Mucosa of descending colon (tissue), 3 donors: ENCODE data around the gene KANK4. TPM values are rescaled to one million over a fixed set of nuclear protein-coding genes. Genes with fewer than 3 reads are reported as not detected.

Experiments
- ATAC-seq: fragments of 200-7000 bp; cut with Tn5 transposase; one replicate; pipeline ENCODE4 v1.9.1; 2020; ENCODE audit warnings: mild to moderate bottlenecking, moderate library complexity
- DNase-seq, 3 donors: peaks; one replicate each; pipeline ENCODE4 v3.0.0-alpha.2; 2020
- H3K36me3 ChIP-seq: fragments of 200-600 bp; one replicate; pipeline ENCODE4 v1.8.0; 2021; ENCODE audit warnings: low read depth, mild to moderate bottlenecking
- H3K4me1 ChIP-seq: fragments of 200-600 bp; one replicate; pipeline ENCODE4 v1.8.0; 2021; ENCODE audit warnings: low read depth, mild to moderate bottlenecking
- H3K4me3 ChIP-seq: fragments of 200-600 bp; one replicate; pipeline ENCODE4 v1.8.0; 2021; ENCODE audit warnings: mild to moderate bottlenecking
- H3K9me3 ChIP-seq: fragments of 200-600 bp; one replicate; pipeline ENCODE4 v1.8.0; 2021; ENCODE audit warnings: mild to moderate bottlenecking
- intact Hi-C, 2 donors: fragments of 100-400 bp; cut with DNase I in 1 of 2; cut with micrococcal nuclease in 1 of 2; formaldehyde crosslinking; loops; one replicate each; pipeline versions ENCODE4 v1.11.0 to v1.11.1; 2022; cut with DNase I, micrococcal nuclease
- total RNA-seq, 3 donors: library from RNA; stranded (reverse); fragmentation: NEBNext Ultra II Directional in 2 of 3; extraction: Animal tissue kit (Norgen Biotek cat#: 25700) in 2 of 3; gene quantifications; one replicate each; pipeline versions ENCODE4 v1.2.1 to v1.2.4, GENCODE V29; 2021 to 2023
- TF ChIP-seq, protein P1 (sequence below): fragments of 200-600 bp; IDR thresholded peaks from one replicate; pipeline ENCODE4 v1.8.0; 2022; ENCODE audit warnings: antibody characterized with exemption, mild to moderate bottlenecking
- donor health status: DM: no; HTN: no; CAD: no; lungs with moderate emphysema.
- donor health status: DM: no; HTN: no; CAD: no.
- donor health status: DM: no; HTN: yes; CAD: no.

Gene KANK4
- total RNA-seq, 3 donors from 2014 or later, result 1.6 to 2.6 (median 1.7) TPM

GRCh38 chr1:62311473-62311943, 7.7 kb downstream of the KANK4 start:
- H3K36me3 ChIP-seq, result no peaks in the 10 kb centered on the region
- ATAC-seq (no peak), DNase-seq (no peak)
- no peaks in the 10 kb centered on the region for H3K4me1 ChIP-seq
- TF ChIP-seq, protein P1, sequence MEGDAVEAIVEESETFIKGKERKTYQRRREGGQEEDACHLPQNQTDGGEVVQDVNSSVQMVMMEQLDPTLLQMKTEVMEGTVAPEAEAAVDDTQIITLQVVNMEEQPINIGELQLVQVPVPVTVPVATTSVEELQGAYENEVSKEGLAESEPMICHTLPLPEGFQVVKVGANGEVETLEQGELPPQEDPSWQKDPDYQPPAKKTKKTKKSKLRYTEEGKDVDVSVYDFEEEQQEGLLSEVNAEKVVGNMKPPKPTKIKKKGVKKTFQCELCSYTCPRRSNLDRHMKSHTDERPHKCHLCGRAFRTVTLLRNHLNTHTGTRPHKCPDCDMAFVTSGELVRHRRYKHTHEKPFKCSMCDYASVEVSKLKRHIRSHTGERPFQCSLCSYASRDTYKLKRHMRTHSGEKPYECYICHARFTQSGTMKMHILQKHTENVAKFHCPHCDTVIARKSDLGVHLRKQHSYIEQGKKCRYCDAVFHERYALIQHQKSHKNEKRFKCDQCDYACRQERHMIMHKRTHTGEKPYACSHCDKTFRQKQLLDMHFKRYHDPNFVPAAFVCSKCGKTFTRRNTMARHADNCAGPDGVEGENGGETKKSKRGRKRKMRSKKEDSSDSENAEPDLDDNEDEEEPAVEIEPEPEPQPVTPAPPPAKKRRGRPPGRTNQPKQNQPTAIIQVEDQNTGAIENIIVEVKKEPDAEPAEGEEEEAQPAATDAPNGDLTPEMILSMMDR, result no peak
- H3K9me3 ChIP-seq, result no peaks in the 10 kb centered on the region
- no peak overlapping the region for H3K4me3 ChIP-seq
- intact Hi-C loops, result no loop called here

- intact Hi-C loops, result no loop called here
- no peaks in the 10 kb centered on the region for H3K36me3 ChIP-seq
- DNase-seq, result no peak
- ATAC-seq, result no peak
- H3K4me1 ChIP-seq, result no peaks in the 10 kb centered on the region
- TF ChIP-seq, protein P1, result no peak
- H3K4me3 ChIP-seq, result no peak overlapping the region
- H3K9me3 ChIP-seq, result no peaks in the 10 kb centered on the region
Observed at GRCh38 chr1:62309906-62310305, 9.3 kb downstream of the KANK4 start.

DNA sequence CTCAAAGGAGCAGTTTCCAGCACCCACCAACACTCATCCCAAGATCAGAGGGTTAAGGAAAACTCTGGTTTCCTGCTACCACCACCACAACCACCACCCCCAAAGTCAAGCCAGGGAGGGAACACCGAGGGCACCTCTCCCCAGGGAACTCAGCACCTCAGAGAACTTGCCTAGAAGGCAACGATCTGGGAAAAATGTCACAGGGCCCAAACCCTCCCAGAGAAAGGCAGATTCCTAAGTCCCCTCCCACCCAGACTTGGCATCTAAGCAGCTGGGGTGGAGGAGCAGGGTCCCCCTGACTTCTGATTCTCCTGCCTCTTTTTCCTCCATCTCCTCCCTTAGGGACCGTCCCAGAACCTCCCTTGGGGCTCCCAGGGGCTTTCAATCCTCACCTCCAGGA, 10.6 kb downstream of the KANK4 start:
- DNase-seq (no peak), ATAC-seq (no peak)
- intact Hi-C loops, result no loop called here
- no peak overlapping the region for H3K4me3 ChIP-seq
- TF ChIP-seq, protein P1, result no peak
- no peaks in the 10 kb centered on the region for H3K36me3 ChIP-seq
- no peaks in the 10 kb centered on the region for H3K4me1 ChIP-seq
- H3K9me3 ChIP-seq, result no peaks in the 10 kb centered on the region

GRCh38 chr1:62307895-62308492, 11.2 kb downstream of the KANK4 start:
- no peak overlapping the region for H3K4me3 ChIP-seq
- DNase-seq (no peak), ATAC-seq (no peak)
- no peaks in the 10 kb centered on the region for H3K9me3 ChIP-seq
- intact Hi-C loops, result no loop called here
- TF ChIP-seq, protein P1, result no peak
- no peaks in the 10 kb centered on the region for H3K36me3 ChIP-seq
- no peaks in the 10 kb centered on the region for H3K4me1 ChIP-seq

DNA sequence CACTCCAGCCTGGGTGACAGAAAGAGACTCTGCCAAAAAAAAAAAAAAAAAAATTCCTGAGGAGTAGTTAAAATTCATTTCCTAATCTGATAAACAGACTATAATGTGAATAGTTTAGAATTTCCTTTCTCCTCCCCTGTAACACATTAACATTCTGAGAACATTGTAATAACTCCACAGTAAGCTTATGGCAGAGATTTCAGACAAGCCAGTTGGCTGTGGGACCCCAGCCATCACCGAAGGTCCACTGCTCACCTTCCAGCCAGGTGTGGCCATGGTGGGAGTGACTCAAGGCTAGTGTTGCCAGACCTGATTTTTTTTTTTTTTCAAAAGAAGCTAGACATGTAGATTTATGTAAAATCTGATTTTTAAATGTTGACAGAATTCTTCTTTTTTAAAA, 11.8 kb downstream of the KANK4 start:
- TF ChIP-seq, protein P1, result no peak
- no peak overlapping the region for H3K4me3 ChIP-seq
- H3K4me1 ChIP-seq, result no peaks in the 10 kb centered on the region
- no peak for ATAC-seq
- intact Hi-C loops, result no loop called here
- H3K36me3 ChIP-seq, result no peaks in the 10 kb centered on the region
- DNase-seq, result no peak
- H3K9me3 ChIP-seq, result no peaks in the 10 kb centered on the region

DNA sequence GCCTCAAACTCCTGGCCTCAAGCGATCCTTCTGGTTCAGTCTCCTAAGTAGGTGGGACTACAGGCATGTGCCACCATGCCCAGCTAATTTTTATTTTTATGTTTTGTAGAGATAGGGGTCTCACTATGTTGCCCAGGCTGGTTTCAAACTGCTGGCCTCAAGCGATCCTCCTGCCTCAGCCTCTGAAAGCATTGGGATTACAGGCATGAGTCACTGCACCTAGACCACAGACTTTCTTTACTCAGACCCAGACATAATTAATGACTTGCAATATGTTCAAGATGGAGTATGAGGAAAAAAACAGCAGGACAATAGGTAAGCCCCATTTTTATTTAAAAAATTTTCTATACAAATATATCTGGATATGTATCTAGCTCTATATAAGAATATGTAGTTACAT, 13.2 kb downstream of the KANK4 start:
- intact Hi-C loops, result no loop called here
- Histone ChIP-seq H3K36me3 (no peaks in the 10 kb centered on the region), H3K4me3 (no peak overlapping the region), H3K4me1 (no peaks in the 10 kb centered on the region), H3K9me3 (no peaks in the 10 kb centered on the region)
- DNase-seq, result no peak
- no peak for ATAC-seq
- TF ChIP-seq, protein P1, result no peak
